Neural progenitor cell (in vitro differentiated cells): Measurements from ENCODE around the gene NR2F1. TPM values are rescaled to one million over a fixed set of nuclear protein-coding genes. Genes with fewer than 3 reads are reported as not detected.

Source experiments
- DNase-seq: peaks from one replicate; pipeline ENCODE4 v3.0.0-alpha.2; 2016; ENCODE audit warnings: low spot score
- H2AFZ ChIP-seq: fragments of 200-600 bp; sonication (generic); replicated peaks from 2 replicates; pipeline ENCODE4 v1.6.1; 2016; ENCODE audit warnings: antibody characterized with exemption
- H3F3A ChIP-seq: fragments of 200-600 bp; sonication (generic); 2 replicates; pipeline ENCODE4 v1.6.1; 2016; ENCODE audit warnings: antibody characterized with exemption, low read depth
- H3K27ac ChIP-seq: fragments of 200-600 bp; sonication (generic); 2 replicates; pipeline ENCODE4 v1.5.1; 2016; ENCODE audit warnings: mild to moderate bottlenecking
- H3K27me3 ChIP-seq: fragments of 200-600 bp; sonication (generic); 2 replicates; pipeline ENCODE4 v1.6.1; 2016; ENCODE audit warnings: mild to moderate bottlenecking, moderate library complexity
- H3K36me3 ChIP-seq: fragments of 200-600 bp; sonication (generic); 2 replicates; pipeline ENCODE4 v1.5.1; 2016
- H3K4me1 ChIP-seq: fragments of 200-600 bp; sonication (generic); 2 replicates; pipeline ENCODE4 v1.6.1; 2016; ENCODE audit warnings: mixed run types
- H3K4me2 ChIP-seq: fragments of 200-600 bp; sonication (generic); 2 replicates; pipeline ENCODE4 v1.6.1; 2016
- H3K4me3 ChIP-seq: fragments of 200-600 bp; sonication (generic); 2 replicates; pipeline ENCODE4 v1.5.1; 2016
- H3K79me2 ChIP-seq: fragments of 200-600 bp; sonication (generic); 2 replicates; pipeline ENCODE4 v1.6.1; 2016; ENCODE audit warnings: low read depth
- H3K9ac ChIP-seq: fragments of 200-600 bp; sonication (generic); 2 replicates; pipeline ENCODE4 v1.6.1; 2016
- H3K9me3 ChIP-seq: fragments of 200-600 bp; sonication (generic); 2 replicates; pipeline ENCODE4 v1.5.1; 2016; ENCODE audit warnings: low read depth
- H4K20me1 ChIP-seq: fragments of 200-600 bp; sonication (generic); 2 replicates; pipeline ENCODE4 v1.6.1; 2016; ENCODE audit warnings: low read depth
- H3K27ac Mint-ChIP-seq: 3 replicates; pipeline ENCODE4 v1.8.0; 2021; ENCODE audit warnings: mixed read lengths
- H3K27me3 Mint-ChIP-seq: 2 replicates; pipeline ENCODE4 v1.8.0; 2022; ENCODE audit warnings: low read depth, mild to moderate bottlenecking, inconsistent platforms, moderate library complexity, mixed read lengths; ENCODE audit not compliant: insufficient read depth
- H3K36me3 Mint-ChIP-seq: 3 replicates; pipeline ENCODE4 v1.8.0; 2021; ENCODE audit warnings: mixed read lengths
- H3K4me1 Mint-ChIP-seq: 3 replicates; pipeline ENCODE4 v1.8.0; 2021; ENCODE audit warnings: mixed read lengths
- H3K4me3 Mint-ChIP-seq: 3 replicates; pipeline ENCODE4 v1.8.0; 2021; ENCODE audit warnings: mild to moderate bottlenecking, moderate library complexity, mixed read lengths
- H3K9me3 Mint-ChIP-seq: 3 replicates; pipeline ENCODE4 v1.8.0; 2020; ENCODE audit warnings: mixed read lengths
- CTCF ChIP-seq: fragments of 200-600 bp; sonication (generic); IDR thresholded peaks from 2 replicates; pipeline ENCODE4 v1.5.1; 2017; ENCODE audit warnings: antibody characterized with exemption, mild to moderate bottlenecking
- EZH2 ChIP-seq: fragments of 200-600 bp; sonication (generic); IDR thresholded peaks from 2 replicates; pipeline ENCODE4 v1.6.1; 2017; ENCODE audit warnings: antibody characterized with exemption, mild to moderate bottlenecking, moderate library complexity
- EZH2phosphoT487 ChIP-seq: fragments of 200-600 bp; sonication (generic); IDR thresholded peaks from 2 replicates; pipeline ENCODE4 v1.6.1; 2017; ENCODE audit warnings: antibody characterized with exemption
- total RNA-seq: library from RNA; depleted of rRNA; stranded (reverse); fragments of >200 nt; gene quantifications from 2 replicates; pipeline ENCODE4 v1.2.3, GENCODE V29; 2015; ENCODE audit warnings: low replicate concordance

Gene NR2F1
- total RNA-seq, 1 donor from 2014 or later, result 9.1 TPM

- H3K9me3 Mint-ChIP-seq, result no peaks in the 10 kb centered on the region
- H3K79me2 ChIP-seq, result no peaks in the 10 kb centered on the region
- no peak overlapping the region for H2AFZ ChIP-seq
- H3K4me3 Mint-ChIP-seq, result no peak overlapping the region
- no peaks in the 10 kb centered on the region for H3K9me3 ChIP-seq
- H3K4me1 Mint-ChIP-seq, result peaks cover 80% of the 10 kb centered on the region
- no peaks in the 10 kb centered on the region for H3K36me3 ChIP-seq
- TF ChIP-seq CTCF (no peak), EZH2phosphoT487 (peak; percentile 17), EZH2 (peak; percentile 76)
- no peak overlapping the region for H3K9ac ChIP-seq
- H3K4me2 ChIP-seq, result no peak overlapping the region
- peaks cover 100% of the 10 kb centered on the region for H3K27me3 ChIP-seq
- no peak overlapping the region for H3K27ac Mint-ChIP-seq
- peaks cover 41% of the 10 kb centered on the region for H3F3A ChIP-seq
- H4K20me1 ChIP-seq, result peaks cover 66% of the 10 kb centered on the region
- no peak for DNase-seq
- H3K36me3 Mint-ChIP-seq, result no peaks in the 10 kb centered on the region
- H3K4me3 ChIP-seq, result no peak overlapping the region
- peaks cover 67% of the 10 kb centered on the region for H3K27me3 Mint-ChIP-seq
- no peak overlapping the region for H3K27ac ChIP-seq
- peaks cover 21% of the 10 kb centered on the region for H3K4me1 ChIP-seq
Observed at GRCh38 chr5:93609762-93610161, 26.7 kb downstream of the NR2F1 start.

GRCh38 chr5:93610581-93611272, 27.7 kb downstream of the NR2F1 start:
- Histone ChIP-seq H3F3A (peaks cover 41% of the 10 kb centered on the region), H2AFZ (no peak overlapping the region), H3K27me3 (peaks cover 100% of the 10 kb centered on the region), H3K9ac (no peak overlapping the region), H3K9me3 (no peaks in the 10 kb centered on the region), H3K4me1 (peaks cover 21% of the 10 kb centered on the region), H3K79me2 (no peaks in the 10 kb centered on the region), H3K27ac (no peak overlapping the region), H3K4me3 (no peak overlapping the region), H3K36me3 (no peaks in the 10 kb centered on the region), H3K4me2 (no peak overlapping the region), H4K20me1 (peaks cover 63% of the 10 kb centered on the region)
- Mint-ChIP-seq H3K36me3 (no peaks in the 10 kb centered on the region), H3K4me1 (peaks cover 79% of the 10 kb centered on the region), H3K4me3 (no peak overlapping the region), H3K27ac (no peak overlapping the region), H3K9me3 (no peaks in the 10 kb centered on the region), H3K27me3 (peaks cover 63% of the 10 kb centered on the region)
- TF ChIP-seq EZH2 (peak; percentile 5), EZH2phosphoT487 (peak; percentile 63), CTCF (no peak)
- peak; percentile 30 for DNase-seq

GRCh38 chr5:93611273-93611975, 28.4 kb downstream of the NR2F1 start:
- peaks cover 100% of the 10 kb centered on the region for H3K27me3 ChIP-seq
- peaks cover 67% of the 10 kb centered on the region for H4K20me1 ChIP-seq
- Mint-ChIP-seq H3K4me3 (peak overlapping the region; percentile 82), H3K4me1 (peaks cover 81% of the 10 kb centered on the region), H3K27ac (no peak overlapping the region), H3K27me3 (peaks cover 63% of the 10 kb centered on the region), H3K36me3 (no peaks in the 10 kb centered on the region), H3K9me3 (no peaks in the 10 kb centered on the region)
- no peaks in the 10 kb centered on the region for H3K36me3 ChIP-seq
- no peak overlapping the region for H3K27ac ChIP-seq
- DNase-seq, result no peak
- H3K9me3 ChIP-seq, result no peaks in the 10 kb centered on the region
- no peak overlapping the region for H3K9ac ChIP-seq
- H3K4me2 ChIP-seq, result peak overlapping the region; percentile 69
- peaks cover 47% of the 10 kb centered on the region for H3F3A ChIP-seq
- peaks cover 21% of the 10 kb centered on the region for H3K4me1 ChIP-seq
- peak overlapping the region; percentile 16 for H3K4me3 ChIP-seq
- no peaks in the 10 kb centered on the region for H3K79me2 ChIP-seq
- peak; percentile 74 for TF ChIP-seq EZH2
- TF ChIP-seq CTCF, result no peak
- no peak for TF ChIP-seq EZH2phosphoT487
- no peak overlapping the region for H2AFZ ChIP-seq
